Measurements from ENCODE around the gene PPP2R1B. TPM values are rescaled to one million over a fixed set of nuclear protein-coding genes. Genes with fewer than 3 reads are reported as not detected.
"Not testable (repeated sequence)": the region's sequence is repeated elsewhere in the genome, so short reads cannot be mapped to it uniquely, and the experiment has no call there.

The PPP2R1B gene
- polyA plus RNA-seq, 1 donor from 2014 or later = 14.9 TPM

GRCh38 chr11:111730871-111731591, 35.2 kb downstream of the PPP2R1B start:
- peaks cover 0 to 1% (median 0%) of the 10 kb centered on the region in 3 donors for H3K4me1 Mint-ChIP-seq
- no peak overlapping the region for H3K27ac Mint-ChIP-seq
- peaks cover 3% of the 10 kb centered on the region for H3K36me3 Mint-ChIP-seq
- H3K27me3 Mint-ChIP-seq = no peaks in the 10 kb centered on the region
- H3K4me3 Mint-ChIP-seq = no peak overlapping the region
- no peaks in the 10 kb centered on the region for H3K9me3 Mint-ChIP-seq

GRCh38 chr11:111729831-111730311, 36.3 kb downstream of the PPP2R1B start:
- H3K4me1 Mint-ChIP-seq = peaks cover 0 to 1% (median 0%) of the 10 kb centered on the region in 3 donors
- H3K9me3 Mint-ChIP-seq = no peaks in the 10 kb centered on the region
- no peak overlapping the region for H3K27ac Mint-ChIP-seq
- peaks cover 4% of the 10 kb centered on the region for H3K36me3 Mint-ChIP-seq
- H3K4me3 Mint-ChIP-seq = no peak overlapping the region
- H3K27me3 Mint-ChIP-seq = no peaks in the 10 kb centered on the region

- H3K36me3 Mint-ChIP-seq = peaks cover 4% of the 10 kb centered on the region
- no peaks in the 10 kb centered on the region for H3K9me3 Mint-ChIP-seq
- H3K27ac Mint-ChIP-seq = no peak overlapping the region
- no peaks in the 10 kb centered on the region for H3K27me3 Mint-ChIP-seq
- H3K4me1 Mint-ChIP-seq = no peaks in the 10 kb centered on the region
- H3K4me3 Mint-ChIP-seq = no peak overlapping the region
These were observed 36.9 kb downstream of the PPP2R1B start for GRCh38 chr11:111729071-111729830.

- Mint-ChIP-seq H3K4me3 (no peak overlapping the region), H3K36me3 (peaks cover 4% of the 10 kb centered on the region), H3K4me1 (no peaks in the 10 kb centered on the region), H3K27me3 (no peaks in the 10 kb centered on the region), H3K27ac (no peak overlapping the region), H3K9me3 (no peaks in the 10 kb centered on the region)
These were observed 38.8 kb downstream of the PPP2R1B start for GRCh38 chr11:111727431-111727830.

GRCh38 chr11:111726301-111726713, 39.9 kb downstream of the PPP2R1B start:
- peaks cover 6% of the 10 kb centered on the region for H3K36me3 Mint-ChIP-seq
- H3K4me3 Mint-ChIP-seq = no peak overlapping the region
- H3K27me3 Mint-ChIP-seq = no peaks in the 10 kb centered on the region
- no peaks in the 10 kb centered on the region for H3K9me3 Mint-ChIP-seq
- H3K4me1 Mint-ChIP-seq = no peaks in the 10 kb centered on the region
- no peak overlapping the region for H3K27ac Mint-ChIP-seq

- Mint-ChIP-seq H3K4me3 (no peak overlapping the region), H3K27me3 (no peaks in the 10 kb centered on the region), H3K27ac (no peak overlapping the region), H3K4me1 (no peaks in the 10 kb centered on the region), H3K9me3 (no peaks in the 10 kb centered on the region), H3K36me3 (peaks cover 6% of the 10 kb centered on the region)
These were observed 40.6 kb downstream of the PPP2R1B start for GRCh38 chr11:111725621-111726020.

- H3K9me3 Mint-ChIP-seq = no peaks in the 10 kb centered on the region
- no peaks in the 10 kb centered on the region for H3K4me1 Mint-ChIP-seq
- H3K36me3 Mint-ChIP-seq = peaks cover 6% of the 10 kb centered on the region
- H3K27ac Mint-ChIP-seq = no peak overlapping the region
- no peak overlapping the region for H3K4me3 Mint-ChIP-seq
- no peaks in the 10 kb centered on the region for H3K27me3 Mint-ChIP-seq
These were observed 41.5 kb downstream of the PPP2R1B start for GRCh38 chr11:111724615-111725129.

GRCh38 chr11:111723595-111723994, 42.6 kb downstream of the PPP2R1B start:
- no peak overlapping the region for H3K27ac Mint-ChIP-seq
- no peak overlapping the region for H3K4me3 Mint-ChIP-seq
- H3K4me1 Mint-ChIP-seq = no peaks in the 10 kb centered on the region
- peaks cover 4% of the 10 kb centered on the region for H3K36me3 Mint-ChIP-seq
- no peaks in the 10 kb centered on the region for H3K27me3 Mint-ChIP-seq
- H3K9me3 Mint-ChIP-seq = no peaks in the 10 kb centered on the region

- Mint-ChIP-seq H3K4me1 (no peaks in the 10 kb centered on the region), H3K9me3 (no peaks in the 10 kb centered on the region), H3K4me3 (no peak overlapping the region), H3K27me3 (no peaks in the 10 kb centered on the region), H3K36me3 (peaks cover 4% of the 10 kb centered on the region), H3K27ac (no peak overlapping the region)
These were observed 43.7 kb downstream of the PPP2R1B start for GRCh38 chr11:111722501-111722900.

- H3K27ac Mint-ChIP-seq = peak overlapping the region in 1 of 3 donors; percentile 16
These were observed 45.2 kb downstream of the PPP2R1B start for GRCh38 chr11:111720801-111721494.

GRCh38 chr11:111719379-111719778, 46.8 kb downstream of the PPP2R1B start:
- peaks cover 12 to 15% (median 12%) of the 10 kb centered on the region in 3 donors for H3K4me1 Mint-ChIP-seq
- H3K4me3 Mint-ChIP-seq = no peak overlapping the region
- H3K27ac Mint-ChIP-seq = no peak overlapping the region
- H3K27me3 Mint-ChIP-seq = no peaks in the 10 kb centered on the region
- H3K36me3 Mint-ChIP-seq = peaks cover 7% of the 10 kb centered on the region
- H3K9me3 Mint-ChIP-seq = peaks cover 0 to 3% (median under 1%) of the 10 kb centered on the region in 3 donors

More at GRCh38 chr11:111720801-111721494, 45.2 kb downstream of the PPP2R1B start:
- H3K36me3 Mint-ChIP-seq = peaks cover 6% of the 10 kb centered on the region
- no peak overlapping the region for H3K4me3 Mint-ChIP-seq
- H3K4me1 Mint-ChIP-seq = peaks cover 0 to 6% (median 5%) of the 10 kb centered on the region in 3 donors
- no peaks in the 10 kb centered on the region for H3K27me3 Mint-ChIP-seq
- peaks cover 0 to 3% (median 0%) of the 10 kb centered on the region in 3 donors for H3K9me3 Mint-ChIP-seq

- H3K27me3 Mint-ChIP-seq = no peaks in the 10 kb centered on the region
- peaks cover 8% of the 10 kb centered on the region for H3K36me3 Mint-ChIP-seq
- H3K4me3 Mint-ChIP-seq = no peak overlapping the region
- H3K27ac Mint-ChIP-seq = no peak overlapping the region
- H3K9me3 Mint-ChIP-seq = peaks cover 0 to 5% (median 3%) of the 10 kb centered on the region in 3 donors
- peaks cover 15 to 21% (median 17%) of the 10 kb centered on the region in 3 donors for H3K4me1 Mint-ChIP-seq
These were observed 47.3 kb downstream of the PPP2R1B start for GRCh38 chr11:111718859-111719258.

- Mint-ChIP-seq H3K36me3 (peaks cover 8% of the 10 kb centered on the region), H3K9me3 (peaks cover 0 to 5% (median 3%) of the 10 kb centered on the region in 3 donors), H3K27ac (no peak overlapping the region), H3K27me3 (no peaks in the 10 kb centered on the region), H3K4me1 (peaks cover 15 to 21% (median 18%) of the 10 kb centered on the region in 3 donors), H3K4me3 (no peak overlapping the region)
These were observed 47.8 kb downstream of the PPP2R1B start for GRCh38 chr11:111718436-111718835.

GRCh38 chr11:111717660-111718059, 48.5 kb downstream of the PPP2R1B start:
- peak overlapping the region in 1 of 3 donors; percentile 87 for H3K27ac Mint-ChIP-seq
- H3K36me3 Mint-ChIP-seq, H3K9me3 Mint-ChIP-seq, H3K27me3 Mint-ChIP-seq: not testable (repeated sequence)
- H3K4me3 Mint-ChIP-seq = peak overlapping the region in 1 of 4 donors; percentile 15
- H3K4me1 Mint-ChIP-seq = peaks cover 15 to 21% (median 18%) of the 10 kb centered on the region in 3 donors
